Natural killer cell treated with Interleukin-12 subunit alpha and Interleukin-12 subunit beta and Interleukin-15 and Interleukin-18, amount 100 ng/mL, for 72 hours (primary cell): ENCODE data around the gene COQ8B. TPM values are rescaled to one million over a fixed set of nuclear protein-coding genes. Genes with fewer than 3 reads are reported as not detected.
A peak's percentile ranks its signal among the peaks of the same experiment; 100 is the strongest.
"Not testable (repeated sequence)": the region's sequence is repeated elsewhere in the genome, so short reads cannot be mapped to it uniquely, and the experiment has no call there.

ENCODE experiments used
- ATAC-seq, 2 donors: fragments of 150-1000 bp; cut with Tn5 transposase in 1 of 2; sonication (Bioruptor Pico), chemical (Tn5 transposase) in 1 of 2; 2 replicates each; pipeline ENCODE4 v1.10.0; 2021
- DNase-seq: peaks from one replicate; pipeline ENCODE4 v3.0.0; 2022; ENCODE audit warnings: low spot score
- H3K27ac Mint-ChIP-seq, 2 donors: 1 replicate in 1 of 2; 2 replicates in 1 of 2; pipeline ENCODE4 v1.8.0; 2022; ENCODE audit warnings: mixed read lengths in 2 of 2, mild to moderate bottlenecking in 1 of 2, moderate library complexity in 1 of 2
- H3K27me3 Mint-ChIP-seq, 2 donors: 1 replicate in 1 of 2; 2 replicates in 1 of 2; pipeline ENCODE4 v1.8.0; 2022; ENCODE audit warnings: mixed read lengths in 2 of 2
- H3K36me3 Mint-ChIP-seq: one replicate; pipeline ENCODE4 v1.8.0; 2022; ENCODE audit warnings: mixed read lengths
- H3K4me1 Mint-ChIP-seq, 2 donors: 1 replicate in 1 of 2; 2 replicates in 1 of 2; pipeline ENCODE4 v1.8.0; 2022; ENCODE audit warnings: low read depth in 2 of 2, mixed read lengths in 2 of 2, mild to moderate bottlenecking in 1 of 2
- H3K4me3 Mint-ChIP-seq: one replicate; pipeline ENCODE4 v1.8.0; 2022; ENCODE audit warnings: mixed read lengths
- H3K9me3 Mint-ChIP-seq: 2 replicates; pipeline ENCODE4 v1.8.0; 2022; ENCODE audit warnings: mixed read lengths
- total RNA-seq, 2 donors: library from RNA; stranded (reverse); gene quantifications; one replicate each; pipeline ENCODE4 v1.2.3, GENCODE V29; 2022

Gene COQ8B
- total RNA-seq: 10 to 100 TPM; 28.7 to 41.7 TPM

GRCh38 chr19:40716482-40717324 is at the start of gene COQ8B, which contains the start of gene ITPKC:
Gene COQ8B (minus strand): TSS chr19:40716886. CDS start chr19:40714632, 2,254 bp downstream.
Gene ITPKC (plus strand): TSS chr19:40717112. CDS start chr19:40717136, 24 bp downstream.
- H3K36me3 Mint-ChIP-seq: peaks cover 7% of the 10 kb centered on the region
- H3K4me1 Mint-ChIP-seq: peaks cover 47 to 54% of the 10 kb centered on the region in 2 donors
- DNase-seq: peak; percentile 99
- ATAC-seq: peak; percentile 89 to 92
- peak within 1 kb of the TSS; percentile 94 for H3K4me3 Mint-ChIP-seq
- H3K27me3 Mint-ChIP-seq: no peaks in the 10 kb centered on the region
- H3K27ac Mint-ChIP-seq: peak within 1 kb of the TSS; percentile 95 to 98
- no peaks in the 10 kb centered on the region for H3K9me3 Mint-ChIP-seq

- Mint-ChIP-seq H3K27ac (peak overlapping the region in 1 of 2 donors; percentile 60), H3K4me1 (peaks cover 49 to 51% of the 10 kb centered on the region in 2 donors), H3K36me3 (peaks cover 31% of the 10 kb centered on the region)
- ATAC-seq, H3K27me3 Mint-ChIP-seq, H3K9me3 Mint-ChIP-seq, DNase-seq, H3K4me3 Mint-ChIP-seq: not testable (repeated sequence)
Measured at GRCh38 chr19:40766385-40766784, 49.7 kb upstream of the COQ8B start.

- no peaks in the 10 kb centered on the region for H3K9me3 Mint-ChIP-seq
- no peaks in the 10 kb centered on the region for H3K27me3 Mint-ChIP-seq
- DNase-seq (no peak), ATAC-seq (peak in 1 of 2 donors; percentile 41)
- peaks cover 43 to 47% of the 10 kb centered on the region in 2 donors for H3K4me1 Mint-ChIP-seq
- H3K36me3 Mint-ChIP-seq: peaks cover 49% of the 10 kb centered on the region
- peak overlapping the region; percentile 42 for H3K4me3 Mint-ChIP-seq
- peak overlapping the region; percentile 65 to 73 for H3K27ac Mint-ChIP-seq
Measured at GRCh38 chr19:40763963-40764362, 47.3 kb upstream of the COQ8B start.

GRCh38 chr19:40763526-40763925 is 46.8 kb upstream of the COQ8B start:
- peak overlapping the region; percentile 65 to 73 for H3K27ac Mint-ChIP-seq
- H3K36me3 Mint-ChIP-seq: peaks cover 50% of the 10 kb centered on the region
- peak overlapping the region; percentile 42 for H3K4me3 Mint-ChIP-seq
- no peak for DNase-seq
- no peaks in the 10 kb centered on the region for H3K27me3 Mint-ChIP-seq
- ATAC-seq: no peak
- H3K4me1 Mint-ChIP-seq: peaks cover 40 to 43% of the 10 kb centered on the region in 2 donors
- no peaks in the 10 kb centered on the region for H3K9me3 Mint-ChIP-seq

GRCh38 chr19:40762754-40763470 is 46.2 kb upstream of the COQ8B start:
- no peaks in the 10 kb centered on the region for H3K27me3 Mint-ChIP-seq
- no peak for ATAC-seq
- peak overlapping the region; percentile 38 for H3K4me3 Mint-ChIP-seq
- H3K4me1 Mint-ChIP-seq: peaks cover 40 to 46% of the 10 kb centered on the region in 2 donors
- no peaks in the 10 kb centered on the region for H3K9me3 Mint-ChIP-seq
- H3K36me3 Mint-ChIP-seq: peaks cover 55% of the 10 kb centered on the region
- no peak for DNase-seq
- H3K27ac Mint-ChIP-seq: peak overlapping the region; percentile 12 to 65

- Mint-ChIP-seq H3K4me3 (no peak overlapping the region), H3K27ac (no peak overlapping the region), H3K9me3 (no peaks in the 10 kb centered on the region), H3K36me3 (peaks cover 58% of the 10 kb centered on the region), H3K4me1 (peaks cover 58 to 65% of the 10 kb centered on the region in 2 donors), H3K27me3 (no peaks in the 10 kb centered on the region)
- ATAC-seq (no peak), DNase-seq (no peak)
Measured at GRCh38 chr19:40759352-40759751, 42.7 kb upstream of the COQ8B start.

GRCh38 chr19:40758491-40758890 is 41.8 kb upstream of the COQ8B start:
- DNase-seq (no peak), ATAC-seq (no peak)
- Mint-ChIP-seq H3K4me3 (peak overlapping the region; percentile 4), H3K27ac (peak overlapping the region; percentile 35 to 53), H3K4me1 (peaks cover 53 to 59% of the 10 kb centered on the region in 2 donors), H3K36me3 (peaks cover 49% of the 10 kb centered on the region), H3K27me3 (no peaks in the 10 kb centered on the region), H3K9me3 (no peaks in the 10 kb centered on the region)

GRCh38 chr19:40756502-40757110 is 39.9 kb upstream of the COQ8B start:
- Mint-ChIP-seq H3K9me3 (no peaks in the 10 kb centered on the region), H3K4me1 (peaks cover 46 to 50% of the 10 kb centered on the region in 2 donors), H3K36me3 (peaks cover 44% of the 10 kb centered on the region), H3K27me3 (no peaks in the 10 kb centered on the region), H3K4me3 (peak overlapping the region; percentile 84), H3K27ac (peak overlapping the region; percentile 83 to 90)
- peak; percentile 60 to 63 for ATAC-seq
- DNase-seq: no peak

- Mint-ChIP-seq H3K9me3 (no peaks in the 10 kb centered on the region), H3K27me3 (no peaks in the 10 kb centered on the region), H3K4me1 (peaks cover 52 to 53% of the 10 kb centered on the region in 2 donors), H3K27ac (peak overlapping the region; percentile 83 to 90), H3K36me3 (peaks cover 46% of the 10 kb centered on the region), H3K4me3 (peak overlapping the region; percentile 84)
- no peak for ATAC-seq
- DNase-seq: no peak
Measured at GRCh38 chr19:40755791-40756190, 39.1 kb upstream of the COQ8B start.

GRCh38 chr19:40755248-40755624 is 38.5 kb upstream of the COQ8B start:
- H3K9me3 Mint-ChIP-seq: no peaks in the 10 kb centered on the region
- ATAC-seq (no peak), DNase-seq (no peak)
- no peaks in the 10 kb centered on the region for H3K27me3 Mint-ChIP-seq
- H3K36me3 Mint-ChIP-seq: peaks cover 40% of the 10 kb centered on the region
- H3K27ac Mint-ChIP-seq: peak overlapping the region; percentile 83 to 90
- peak overlapping the region; percentile 84 for H3K4me3 Mint-ChIP-seq
- peaks cover 49 to 55% of the 10 kb centered on the region in 2 donors for H3K4me1 Mint-ChIP-seq

- Mint-ChIP-seq H3K36me3 (peaks cover 35% of the 10 kb centered on the region), H3K27ac (peak overlapping the region; percentile 83 to 90), H3K27me3 (no peaks in the 10 kb centered on the region), H3K4me3 (peak overlapping the region; percentile 84), H3K9me3 (no peaks in the 10 kb centered on the region), H3K4me1 (peaks cover 52 to 58% of the 10 kb centered on the region in 2 donors)
- peak; percentile 77 for DNase-seq
- no peak for ATAC-seq
Measured at GRCh38 chr19:40754611-40755247, 38.0 kb upstream of the COQ8B start.

GRCh38 chr19:40752257-40752781 is 35.6 kb upstream of the COQ8B start:
- peak overlapping the region; percentile 96 for H3K4me3 Mint-ChIP-seq
- no peaks in the 10 kb centered on the region for H3K27me3 Mint-ChIP-seq
- peaks cover 25% of the 10 kb centered on the region for H3K36me3 Mint-ChIP-seq
- ATAC-seq: no peak
- H3K27ac Mint-ChIP-seq: peak overlapping the region; percentile 91 to 92
- peaks cover 47 to 58% of the 10 kb centered on the region in 2 donors for H3K4me1 Mint-ChIP-seq
- no peaks in the 10 kb centered on the region for H3K9me3 Mint-ChIP-seq
- no peak for DNase-seq
